AG04450 (cell line): ENCODE measurements around the gene ZNF212. TPM values are rescaled to one million over a fixed set of nuclear protein-coding genes. Genes with fewer than 3 reads are reported as not detected.
"Not testable (repeated sequence)": the region's sequence is repeated elsewhere in the genome, so short reads cannot be mapped to it uniquely, and the experiment has no call there.

ENCODE experiments used
- CTCF ChIA-PET: fragments of 300-600, 350-600 bp; formaldehyde crosslinking; extraction: SDS; loops from one replicate; lab custom pipeline; 2022; ENCODE audit warnings: antibody characterized with exemption, inconsistent platforms; lab: Charles Lee
- POLR2A ChIA-PET: fragments of 350-600 bp; formaldehyde crosslinking; extraction: SDS; loops from one replicate; lab custom pipeline; 2021; ENCODE audit warnings: antibody characterized with exemption, inconsistent platforms; lab: Yijun Ruan, JAX
- DNase-seq: peaks from one replicate; pipeline ENCODE4 v3.0.0-alpha.2; 2011; ENCODE audit warnings: low read depth, low spot score
- H3K27ac ChIP-seq: one replicate; pipeline ENCODE4 v1.5.1; 2012; ENCODE audit warnings: low read depth, low read length, control low read depth
- H3K27me3 ChIP-seq: one replicate; pipeline ENCODE4 v1.6.0; 2012; ENCODE audit warnings: low read length; ENCODE audit not compliant: control insufficient read depth, insufficient read depth
- H3K4me3 ChIP-seq: 2 replicates; pipeline ENCODE4 v1.5.1; 2011; ENCODE audit warnings: mild to moderate bottlenecking, low read depth, low read length, control low read depth
- H3K9me3 ChIP-seq: 2 replicates; pipeline ENCODE4 v1.5.1; 2012; ENCODE audit warnings: low read length; ENCODE audit not compliant: control insufficient read depth, insufficient read depth
- polyA plus RNA-seq: library from polyadenylated mRNA; depleted of rRNA; stranded (reverse); fragments of >200 nt; gene quantifications from 2 replicates; pipeline ENCODE4 v1.2.3, GENCODE V29; 2011
- TF ChIP-seq, protein P1 (sequence below): IDR thresholded peaks from 2 replicates; pipeline ENCODE4 v1.5.1; 2011; ENCODE audit warnings: low read depth, low read length, control low read depth, inconsistent platforms

The ZNF212 gene
- polyA plus RNA-seq, 1 experiment: 4.1 TPM

DNA sequence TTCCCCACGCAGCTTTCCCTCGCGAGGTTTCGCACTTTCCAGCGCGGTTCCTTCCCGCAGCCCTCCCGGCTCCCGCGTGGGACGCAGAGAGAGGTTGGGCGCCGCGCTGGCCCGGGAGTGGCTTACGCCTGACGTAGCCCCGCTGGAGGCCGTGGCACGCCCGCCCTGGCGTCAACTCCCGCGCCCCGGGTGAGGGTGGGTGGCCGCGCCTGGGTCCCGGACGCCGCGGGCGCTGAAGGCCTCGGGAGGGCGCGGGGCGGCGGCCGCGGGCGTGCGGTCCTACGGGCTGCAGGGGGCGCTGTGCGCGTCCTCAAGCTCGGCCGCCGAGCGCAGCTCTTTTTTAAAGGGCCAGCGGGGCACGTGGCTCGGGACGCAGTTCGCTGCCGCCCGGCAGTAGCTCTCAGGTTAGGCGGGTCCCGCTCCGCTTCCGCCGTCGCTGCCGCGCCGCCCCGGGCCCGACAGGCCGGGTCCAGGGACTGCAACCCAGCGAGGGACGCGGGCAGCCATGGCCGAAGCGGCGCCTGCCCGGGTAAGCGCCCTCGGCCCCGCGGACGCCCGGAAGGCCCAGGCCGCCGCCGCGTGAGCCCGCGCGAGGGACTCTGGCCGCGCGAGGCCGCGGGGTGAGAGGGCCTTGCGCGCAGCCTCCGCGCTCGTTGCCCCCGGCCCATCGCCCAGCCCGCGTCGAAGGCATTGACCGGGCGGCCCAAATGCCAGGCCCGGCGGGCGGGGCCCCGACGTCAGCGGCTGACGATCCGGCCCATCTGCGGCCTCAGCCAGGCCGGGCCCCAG, 22.6 kb downstream of the ZNF212 start, which contains the start of gene ZNF783:
ZNF783 (plus strand) TSS at position 368 of the 789 bp plus-strand sequence; CDS start at position 506, 138 bp downstream.
- ChIA-PET POLR2A (interaction anchor here (0.5 to 1.8 kb wide), 11 partner anchors 16 to 363 kb away, joined by 3 to 17 read pairs (median 3); partner anchors contain the start of gene ZNF398), CTCF (interaction anchor here (0.5 to 3.9 kb wide), 22 partner anchors 12 to 500 kb away, joined by 3 to 64 read pairs (median 4); partner anchors contain the start of gene ZNF282)
- Histone ChIP-seq H3K27me3 (no peaks in the 10 kb centered on the region), H3K27ac (peak within 1 kb of the TSS; percentile 86), H3K4me3 (peak within 1 kb of the TSS; percentile 60), H3K9me3 (peaks cover 3% of the 10 kb centered on the region; the same call in 1 of the 2 replicates)
- TF ChIP-seq, protein P1, sequence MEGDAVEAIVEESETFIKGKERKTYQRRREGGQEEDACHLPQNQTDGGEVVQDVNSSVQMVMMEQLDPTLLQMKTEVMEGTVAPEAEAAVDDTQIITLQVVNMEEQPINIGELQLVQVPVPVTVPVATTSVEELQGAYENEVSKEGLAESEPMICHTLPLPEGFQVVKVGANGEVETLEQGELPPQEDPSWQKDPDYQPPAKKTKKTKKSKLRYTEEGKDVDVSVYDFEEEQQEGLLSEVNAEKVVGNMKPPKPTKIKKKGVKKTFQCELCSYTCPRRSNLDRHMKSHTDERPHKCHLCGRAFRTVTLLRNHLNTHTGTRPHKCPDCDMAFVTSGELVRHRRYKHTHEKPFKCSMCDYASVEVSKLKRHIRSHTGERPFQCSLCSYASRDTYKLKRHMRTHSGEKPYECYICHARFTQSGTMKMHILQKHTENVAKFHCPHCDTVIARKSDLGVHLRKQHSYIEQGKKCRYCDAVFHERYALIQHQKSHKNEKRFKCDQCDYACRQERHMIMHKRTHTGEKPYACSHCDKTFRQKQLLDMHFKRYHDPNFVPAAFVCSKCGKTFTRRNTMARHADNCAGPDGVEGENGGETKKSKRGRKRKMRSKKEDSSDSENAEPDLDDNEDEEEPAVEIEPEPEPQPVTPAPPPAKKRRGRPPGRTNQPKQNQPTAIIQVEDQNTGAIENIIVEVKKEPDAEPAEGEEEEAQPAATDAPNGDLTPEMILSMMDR: peak; percentile 54
- DNase-seq: peak; percentile 73

DNA sequence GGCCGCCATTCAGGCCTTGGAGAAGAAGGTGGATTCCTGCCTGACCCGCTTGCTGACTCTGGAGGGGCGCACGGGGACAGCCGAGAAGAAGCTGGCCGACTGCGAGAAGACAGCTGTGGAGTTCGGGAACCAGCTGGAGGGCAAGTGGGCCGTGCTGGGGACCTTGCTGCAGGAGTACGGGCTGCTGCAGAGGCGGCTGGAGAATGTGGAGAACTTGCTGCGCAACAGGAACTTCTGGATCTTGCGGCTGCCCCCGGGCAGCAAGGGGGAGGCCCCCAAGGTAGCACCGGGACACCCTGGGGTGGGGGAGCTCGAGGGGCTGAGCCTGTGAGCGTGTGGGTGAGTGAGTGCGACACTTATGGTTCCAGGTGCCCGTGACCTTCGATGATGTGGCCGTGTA, 27.0 kb downstream of the ZNF212 start:
- no peak for DNase-seq
- H3K4me3 ChIP-seq: no peak overlapping the region
- H3K27me3 ChIP-seq: no peaks in the 10 kb centered on the region
- CTCF ChIA-PET: no interaction called here
- no peak overlapping the region for H3K27ac ChIP-seq
- POLR2A ChIA-PET: no interaction called here
- TF ChIP-seq, protein P1: no peak
- H3K9me3 ChIP-seq: peaks cover 3% of the 10 kb centered on the region; the same call in 1 of the 2 replicates

DNA sequence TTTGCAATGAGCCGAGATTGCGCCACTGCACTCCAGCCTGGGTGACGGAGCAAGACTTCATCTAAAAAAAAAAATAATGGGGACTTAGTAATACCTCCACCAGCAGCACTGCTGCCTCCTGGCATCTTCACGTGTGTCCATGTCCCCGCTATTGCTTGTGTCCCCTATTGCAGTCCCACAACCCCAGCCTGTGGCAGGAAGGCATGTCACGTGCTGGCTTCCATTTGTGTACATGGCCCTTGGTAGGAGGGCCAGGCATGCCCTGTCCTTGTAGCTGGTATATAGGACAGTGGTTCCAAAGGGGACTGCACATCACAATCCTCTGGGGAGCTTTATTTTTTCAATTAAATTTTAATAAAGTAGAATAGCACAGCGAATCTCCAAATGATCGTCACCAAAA, 28.3 kb downstream of the ZNF212 start:
- H3K4me3 ChIP-seq: no peak overlapping the region
- H3K9me3 ChIP-seq: no peaks in the 10 kb centered on the region; the same call in 1 of the 2 replicates
- H3K27ac ChIP-seq: no peak overlapping the region
- TF ChIP-seq, protein P1: no peak
- no peaks in the 10 kb centered on the region for H3K27me3 ChIP-seq
- no peak for DNase-seq
- CTCF ChIA-PET: no interaction called here
- POLR2A ChIA-PET: no interaction called here

DNA sequence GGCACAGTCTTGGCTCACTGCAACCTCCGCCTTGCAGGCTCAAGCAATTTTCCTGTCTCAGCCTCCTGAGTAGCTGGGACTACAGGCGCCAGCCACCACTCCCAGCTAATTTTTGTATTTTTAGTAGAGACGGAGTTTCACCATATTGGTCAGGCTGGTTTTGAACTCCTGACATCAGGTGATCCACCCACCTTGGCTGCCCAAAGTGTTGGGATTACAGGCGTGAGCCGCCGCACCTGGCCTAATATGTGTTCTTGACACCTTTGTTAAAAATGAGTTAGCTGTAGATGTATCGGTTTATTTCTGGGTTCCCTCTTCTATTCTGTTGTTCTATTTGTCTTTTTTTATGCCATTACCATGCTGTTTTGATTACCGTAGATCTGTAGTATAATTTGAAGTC, 35.0 kb downstream of the ZNF212 start:
- CTCF ChIA-PET: interaction anchor here (1.3 kb wide), 2 partner anchors 13 to 36 kb away, joined by 3 to 5 read pairs; partner anchors contain the start of gene ZNF783
- POLR2A ChIA-PET: not testable (repeated sequence)

DNA sequence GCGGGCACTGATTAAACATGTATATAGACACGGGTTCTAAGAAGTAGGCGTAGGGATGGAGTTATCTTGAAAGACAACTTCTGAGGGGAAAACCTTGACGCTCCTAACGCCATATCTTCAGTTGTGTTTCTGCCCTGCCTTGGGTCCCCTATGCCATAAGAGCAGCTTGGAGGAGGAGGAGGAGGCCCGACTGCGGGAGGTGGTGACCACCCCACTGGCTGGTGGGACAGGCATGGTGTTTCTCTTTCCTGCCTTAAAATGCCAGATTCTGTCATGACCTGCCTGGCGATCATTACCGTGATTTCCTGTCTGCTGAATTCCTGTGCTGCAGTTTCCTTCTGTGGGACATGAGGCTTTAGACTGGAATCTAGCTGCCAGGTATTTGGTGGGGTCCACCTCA, 38.4 kb downstream of the ZNF212 start:
- DNase-seq: no peak
- H3K27ac ChIP-seq: no peak overlapping the region
- H3K9me3 ChIP-seq: peaks cover 4% of the 10 kb centered on the region; the same call in 1 of the 2 replicates
- ChIA-PET CTCF (interaction anchor here (0.7 kb wide), 1 partner anchor 16 kb away, joined by 3 read pairs; the partner anchor contains the start of gene ZNF783), POLR2A (no interaction called here)
- no peak overlapping the region for H3K4me3 ChIP-seq
- TF ChIP-seq, protein P1: no peak
- no peaks in the 10 kb centered on the region for H3K27me3 ChIP-seq

More for the DNA sequence above, 35.0 kb downstream of the ZNF212 start:
- H3K4me3 ChIP-seq, DNase-seq, H3K27me3 ChIP-seq, H3K9me3 ChIP-seq, H3K27ac ChIP-seq: not testable (repeated sequence)
